Measurements from ENCODE around the gene SLC9A9.

Gene SLC9A9

DNA sequence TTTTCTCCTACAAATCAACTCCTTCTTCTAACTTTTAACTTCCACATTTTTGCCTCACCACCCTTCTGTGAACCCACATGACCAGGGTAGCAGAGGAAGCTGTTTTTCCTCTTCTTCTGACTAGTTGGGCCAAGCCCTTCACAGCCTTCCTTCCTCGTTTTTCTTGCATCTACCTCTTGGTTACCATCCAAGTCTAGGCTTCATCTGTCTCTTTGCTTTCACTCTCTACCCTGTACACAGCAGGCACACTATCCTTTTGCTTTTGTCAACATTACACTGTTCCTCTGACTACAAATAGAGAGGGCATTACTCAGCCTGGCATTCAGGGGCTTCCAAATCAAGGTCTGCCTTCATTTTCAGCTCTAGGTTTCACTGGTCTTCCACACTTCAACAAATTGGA is 22.0 kb downstream of the SLC9A9 start:
- TF ChIP-seq, protein P1, sequence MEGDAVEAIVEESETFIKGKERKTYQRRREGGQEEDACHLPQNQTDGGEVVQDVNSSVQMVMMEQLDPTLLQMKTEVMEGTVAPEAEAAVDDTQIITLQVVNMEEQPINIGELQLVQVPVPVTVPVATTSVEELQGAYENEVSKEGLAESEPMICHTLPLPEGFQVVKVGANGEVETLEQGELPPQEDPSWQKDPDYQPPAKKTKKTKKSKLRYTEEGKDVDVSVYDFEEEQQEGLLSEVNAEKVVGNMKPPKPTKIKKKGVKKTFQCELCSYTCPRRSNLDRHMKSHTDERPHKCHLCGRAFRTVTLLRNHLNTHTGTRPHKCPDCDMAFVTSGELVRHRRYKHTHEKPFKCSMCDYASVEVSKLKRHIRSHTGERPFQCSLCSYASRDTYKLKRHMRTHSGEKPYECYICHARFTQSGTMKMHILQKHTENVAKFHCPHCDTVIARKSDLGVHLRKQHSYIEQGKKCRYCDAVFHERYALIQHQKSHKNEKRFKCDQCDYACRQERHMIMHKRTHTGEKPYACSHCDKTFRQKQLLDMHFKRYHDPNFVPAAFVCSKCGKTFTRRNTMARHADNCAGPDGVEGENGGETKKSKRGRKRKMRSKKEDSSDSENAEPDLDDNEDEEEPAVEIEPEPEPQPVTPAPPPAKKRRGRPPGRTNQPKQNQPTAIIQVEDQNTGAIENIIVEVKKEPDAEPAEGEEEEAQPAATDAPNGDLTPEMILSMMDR (IDR thresholded peaks at IDR 0.05; ENCODE audit: low read length): no peak
- no peak for TF ChIP-seq EZH2 (optimal IDR thresholded peaks at IDR 0.05; ENCODE audit: low read depth, low read length)
- TF ChIP-seq EZH2phosphoT487 (IDR thresholded peaks at IDR 0.05; ENCODE audit: low read length): no peak
- Histone ChIP-seq H3F3A (ENCODE audit: insufficient read depth, low read length) (peaks cover 33% of the 10 kb centered on the region), H3K36me3 (replicated peaks; ENCODE audit: insufficient read depth, low read length) (no peaks in the 10 kb centered on the region), H3K9me2 (replicated peaks; ENCODE audit: insufficient read depth, low read length) (no peaks in the 10 kb centered on the region), H2AFZ (ENCODE audit: low read length) (no peak overlapping the region), H4K20me1 (ENCODE audit: insufficient read depth, low read length) (no peaks in the 10 kb centered on the region), H3K4me2 (ENCODE audit: low read depth, low read length) (no peak overlapping the region; the same call in 1 of the 2 replicates), H3K27ac (ENCODE audit: low read length) (peak overlapping the region; percentile 8; the same call in 1 of the 2 replicates), H3K4me3 (ENCODE audit: low read length) (no peak overlapping the region), H3K9ac (ENCODE audit: low read length) (no peak overlapping the region), H3K79me2 (ENCODE audit: low read length) (peaks cover 4% of the 10 kb centered on the region), H3K27me3 (replicated peaks; ENCODE audit: insufficient read depth, low read length) (no peaks in the 10 kb centered on the region), H3K4me1 (ENCODE audit: low read length) (peaks cover 61% of the 10 kb centered on the region), H3K9me3 (replicated peaks; ENCODE audit: insufficient read depth, low read length) (no peaks in the 10 kb centered on the region)
- no peak for DNase-seq

DNA sequence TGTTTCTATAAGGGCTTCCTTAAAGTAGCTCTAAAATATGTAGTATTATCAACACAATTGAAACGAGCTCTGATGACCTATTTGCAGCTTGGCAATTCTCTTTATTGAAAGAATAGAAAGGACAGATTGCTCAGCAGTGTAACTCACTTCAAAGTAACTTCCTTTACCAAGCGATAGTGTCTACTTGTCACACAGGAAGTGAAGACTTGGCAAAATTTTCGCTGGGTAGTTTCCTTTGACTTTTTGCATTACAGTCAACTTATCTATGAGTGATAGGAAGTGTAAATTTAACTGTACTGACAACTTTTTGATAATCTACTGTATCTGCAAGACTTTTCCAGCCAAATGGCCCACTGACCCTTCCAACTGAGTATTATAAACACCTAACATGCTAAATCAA is 22.8 kb downstream of the SLC9A9 start:
- TF ChIP-seq EZH2 (optimal IDR thresholded peaks at IDR 0.05; ENCODE audit: low read depth, low read length): no peak
- no peak for TF ChIP-seq EZH2phosphoT487 (IDR thresholded peaks at IDR 0.05; ENCODE audit: low read length)
- TF ChIP-seq, protein P1 (IDR thresholded peaks at IDR 0.05; ENCODE audit: low read length): no peak
- H3K36me3 ChIP-seq (replicated peaks; ENCODE audit: insufficient read depth, low read length): no peaks in the 10 kb centered on the region
- H3F3A ChIP-seq (ENCODE audit: insufficient read depth, low read length): peaks cover 35% of the 10 kb centered on the region
- H3K27ac ChIP-seq (ENCODE audit: low read length): peak overlapping the region; percentile 39; the same call in 1 of the 2 replicates
- no peaks in the 10 kb centered on the region for H3K9me2 ChIP-seq (replicated peaks; ENCODE audit: insufficient read depth, low read length)
- peak overlapping the region; percentile 33 for H3K4me2 ChIP-seq (ENCODE audit: low read depth, low read length)
- no peak overlapping the region for H2AFZ ChIP-seq (ENCODE audit: low read length)
- H3K79me2 ChIP-seq (ENCODE audit: low read length): peaks cover 4% of the 10 kb centered on the region
- H3K9me3 ChIP-seq (replicated peaks; ENCODE audit: insufficient read depth, low read length): no peaks in the 10 kb centered on the region
- peaks cover 63% of the 10 kb centered on the region for H3K4me1 ChIP-seq (ENCODE audit: low read length)
- no peaks in the 10 kb centered on the region for H4K20me1 ChIP-seq (ENCODE audit: insufficient read depth, low read length)
- H3K4me3 ChIP-seq (ENCODE audit: low read length): no peak overlapping the region
- no peaks in the 10 kb centered on the region for H3K27me3 ChIP-seq (replicated peaks; ENCODE audit: insufficient read depth, low read length)
- no peak overlapping the region for H3K9ac ChIP-seq (ENCODE audit: low read length)
- DNase-seq: peak; percentile 94

DNA sequence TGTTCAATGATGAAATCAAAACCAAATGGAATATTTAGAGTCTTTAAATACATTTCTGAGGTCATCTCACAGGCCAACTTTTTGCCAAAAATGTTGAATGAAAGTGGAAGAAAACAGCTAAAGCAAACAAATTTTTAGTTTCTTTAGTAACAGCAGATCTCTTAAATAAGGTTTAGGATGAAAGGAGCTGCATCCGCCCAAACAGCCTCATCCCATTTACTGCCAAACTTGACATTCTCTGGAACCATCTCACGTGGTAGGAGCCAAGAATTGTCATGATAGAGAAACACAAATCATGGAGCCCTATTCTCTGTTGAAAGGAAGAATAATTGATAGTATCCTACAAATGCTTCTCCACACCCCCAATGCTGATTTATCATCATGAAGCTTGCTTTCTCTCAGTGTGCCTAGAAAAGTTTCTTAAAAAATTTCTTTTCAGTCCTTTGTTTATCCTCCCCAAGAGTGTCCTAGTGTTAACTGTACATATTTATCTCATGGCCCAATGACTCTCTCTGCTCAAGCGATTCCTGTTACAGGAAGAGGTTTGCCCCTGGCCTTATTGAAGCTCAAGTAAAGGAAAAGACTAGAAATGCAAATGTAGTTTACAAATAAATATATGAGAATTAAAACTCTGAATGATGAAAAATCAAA is 23.4 kb downstream of the SLC9A9 start:
- no peak overlapping the region for H3K4me3 ChIP-seq (ENCODE audit: low read length)
- H3K9me3 ChIP-seq (replicated peaks; ENCODE audit: insufficient read depth, low read length): no peaks in the 10 kb centered on the region
- H4K20me1 ChIP-seq (ENCODE audit: insufficient read depth, low read length): no peaks in the 10 kb centered on the region
- H3K4me2 ChIP-seq (ENCODE audit: low read depth, low read length): 0 out of 2 replicates have a peak overlapping the region, but pooled peaks have one; percentile 25
- H3K9me2 ChIP-seq (replicated peaks; ENCODE audit: insufficient read depth, low read length): no peaks in the 10 kb centered on the region
- peaks cover 37% of the 10 kb centered on the region for H3F3A ChIP-seq (ENCODE audit: insufficient read depth, low read length)
- TF ChIP-seq EZH2 (optimal IDR thresholded peaks at IDR 0.05; ENCODE audit: low read depth, low read length): no peak
- no peak for TF ChIP-seq EZH2phosphoT487 (IDR thresholded peaks at IDR 0.05; ENCODE audit: low read length)
- H3K36me3 ChIP-seq (replicated peaks; ENCODE audit: insufficient read depth, low read length): no peaks in the 10 kb centered on the region
- peaks cover 63% of the 10 kb centered on the region for H3K4me1 ChIP-seq (ENCODE audit: low read length)
- H3K27ac ChIP-seq (ENCODE audit: low read length): peak overlapping the region; percentile 39; the same call in 1 of the 2 replicates
- H3K9ac ChIP-seq (ENCODE audit: low read length): no peak overlapping the region
- H3K27me3 ChIP-seq (replicated peaks; ENCODE audit: insufficient read depth, low read length): no peaks in the 10 kb centered on the region
- H2AFZ ChIP-seq (ENCODE audit: low read length): no peak overlapping the region
- DNase-seq: no peak
- H3K79me2 ChIP-seq (ENCODE audit: low read length): peaks cover 4% of the 10 kb centered on the region

DNA sequence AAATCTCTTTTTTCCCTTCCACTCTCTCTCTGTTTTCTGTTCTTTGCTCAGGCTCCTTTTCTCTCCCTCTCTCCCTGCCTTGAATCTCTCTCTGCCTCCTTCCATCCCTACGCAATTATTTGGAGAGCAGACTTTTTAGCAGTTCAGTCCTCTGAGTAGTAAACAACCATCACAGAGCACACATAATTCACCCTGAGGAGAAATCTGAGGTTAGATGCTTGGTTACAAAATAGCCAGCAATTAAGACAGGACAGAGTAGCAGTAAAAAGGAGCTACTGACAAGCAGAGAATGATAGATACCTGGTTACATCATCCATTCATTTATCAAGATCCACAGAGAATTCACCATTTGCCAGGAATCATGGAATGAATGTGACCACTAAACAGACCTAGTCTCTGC is 25.5 kb downstream of the SLC9A9 start:
- no peaks in the 10 kb centered on the region for H3K27me3 ChIP-seq (replicated peaks; ENCODE audit: insufficient read depth, low read length)
- no peak for TF ChIP-seq EZH2 (optimal IDR thresholded peaks at IDR 0.05; ENCODE audit: low read depth, low read length)
- H3K9me3 ChIP-seq (replicated peaks; ENCODE audit: insufficient read depth, low read length): no peaks in the 10 kb centered on the region
- H2AFZ ChIP-seq (ENCODE audit: low read length): 0 out of 2 replicates have a peak overlapping the region, but pooled peaks have one; percentile 2
- H3K36me3 ChIP-seq (replicated peaks; ENCODE audit: insufficient read depth, low read length): no peaks in the 10 kb centered on the region
- no peaks in the 10 kb centered on the region for H3K9me2 ChIP-seq (replicated peaks; ENCODE audit: insufficient read depth, low read length)
- H3K27ac ChIP-seq (ENCODE audit: low read length): peak overlapping the region; percentile 61; the same call in 1 of the 2 replicates
- H3K79me2 ChIP-seq (ENCODE audit: low read length): peaks cover 4% of the 10 kb centered on the region
- H3K4me3 ChIP-seq (ENCODE audit: low read length): no peak overlapping the region
- no peaks in the 10 kb centered on the region for H4K20me1 ChIP-seq (ENCODE audit: insufficient read depth, low read length)
- peaks cover 40% of the 10 kb centered on the region for H3F3A ChIP-seq (ENCODE audit: insufficient read depth, low read length)
- no peak overlapping the region for H3K9ac ChIP-seq (ENCODE audit: low read length)
- peaks cover 68% of the 10 kb centered on the region for H3K4me1 ChIP-seq (ENCODE audit: low read length)
- no peak for DNase-seq
- peak overlapping the region; percentile 72; the same call in 1 of the 2 replicates for H3K4me2 ChIP-seq (ENCODE audit: low read depth, low read length)
